GM12878 (cell line): ENCODE data around the gene ART1. TPM values are rescaled to one million over a fixed set of nuclear protein-coding genes. Genes with fewer than 3 reads are reported as not detected.

Source experiments
- ATAC-seq: fragments of 200-7000 bp; cut with Tn5 transposase; 3 replicates; pipeline ENCODE4 v1.9.1; 2020; ENCODE audit warnings: mild to moderate bottlenecking, moderate library complexity
- BruUV-seq: library from RNA; stranded (reverse); fragments of 400-500 nt; replicated peaks from 2 replicates; lab custom pipeline; 2021; lab: Mats Ljungman, UMichigan
- CTCF ChIA-PET: fragments of 300-600 bp; sonication (Branson Sonifier 250); formaldehyde crosslinking; extraction: SDS; loops from one replicate; lab custom pipeline; 2021; ENCODE audit warnings: inconsistent platforms; lab: Yijun Ruan, JAX
- POLR2A ChIA-PET: fragments of 350-600 bp; formaldehyde crosslinking; extraction: SDS; loops from one replicate; lab custom pipeline; 2021; ENCODE audit warnings: inconsistent platforms; lab: Charles Lee
- RAD21 ChIA-PET: fragments of 300-600 bp; sonication (Branson Sonifier 250); formaldehyde crosslinking; loops from one replicate; lab custom pipeline; 2023; ENCODE audit warnings: antibody characterized with exemption; ENCODE audit not compliant: unreplicated experiment; lab: Charles Lee
- SMC1A ChIA-PET: fragments of 300-600 bp; sonication (Branson Sonifier 250); formaldehyde crosslinking; loops from one replicate; lab custom pipeline; 2023; ENCODE audit not compliant: unreplicated experiment, uncharacterized antibody; lab: Charles Lee
- DNase-seq: peaks from one replicate; pipeline ENCODE4 v3.0.0-alpha.2; 2011; ENCODE audit warnings: low read depth, low spot score
- FAIRE-seq: peaks from 3 replicates; lab custom pipeline; 2011; peaks lifted over from hg19 to GRCh38; lab: Jason Lieb, UNC
- H2AFZ ChIP-seq: 2 replicates; pipeline ENCODE4 v1.6.0; 2011; ENCODE audit warnings: low read depth, low read length, control low read depth; ENCODE audit not compliant: control insufficient read depth
- H3K27ac ChIP-seq: 2 replicates; pipeline ENCODE4 v1.5.1; 2011; ENCODE audit warnings: control low read depth; ENCODE audit not compliant: control insufficient read depth, insufficient read depth
- H3K27me3 ChIP-seq, 2 experiments: replicated peaks in 1 of 2; 2 replicates each; pipeline versions ENCODE4 v1.6.0 to v1.6.1; 2011; ENCODE audit warnings: low read length in 1 of 2; ENCODE audit not compliant: control insufficient read depth in 2 of 2, insufficient read depth in 2 of 2
- H3K36me3 ChIP-seq, 2 experiments: 2 replicates each; pipeline ENCODE4 v1.5.1; 2011; ENCODE audit warnings: low read length in 1 of 2; ENCODE audit not compliant: control insufficient read depth in 2 of 2, insufficient read depth in 2 of 2
- H3K4me1 ChIP-seq: 2 replicates; pipeline ENCODE4 v1.6.1; 2011; ENCODE audit warnings: mild to moderate bottlenecking, low read length, moderate library complexity, mixed read lengths; ENCODE audit not compliant: control insufficient read depth, insufficient read depth
- H3K4me2 ChIP-seq: 2 replicates; pipeline ENCODE4 v1.6.0; 2011; ENCODE audit warnings: control low read depth; ENCODE audit not compliant: control insufficient read depth, insufficient read depth
- H3K4me3 ChIP-seq: fragments of 200-600 bp; sonication (generic); 2 replicates; pipeline ENCODE4 v1.5.1; 2016
- H3K79me2 ChIP-seq: 2 replicates; pipeline ENCODE4 v1.6.0; 2011; ENCODE audit warnings: low read length; ENCODE audit not compliant: control insufficient read depth, insufficient read depth
- H3K9ac ChIP-seq: 2 replicates; pipeline ENCODE4 v1.8.0; 2011; ENCODE audit warnings: low read length, control low read depth, mixed read lengths; ENCODE audit not compliant: control insufficient read depth, insufficient read depth
- H3K9me3 ChIP-seq: replicated peaks from 3 replicates; pipeline ENCODE4 v1.5.1; 2011; ENCODE audit warnings: mild to moderate bottlenecking, low read length; ENCODE audit not compliant: control insufficient read depth, insufficient read depth
- H4K20me1 ChIP-seq: 2 replicates; pipeline ENCODE4 v1.6.0; 2011; ENCODE audit not compliant: control insufficient read depth, insufficient read depth
- ETV6 ChIP-seq, 2 experiments: fragments of 450-650 bp in 1 of 2; IDR thresholded peaks in 1 of 2; conservative IDR thresholded peaks in 1 of 2; 2 replicates each; pipeline ENCODE4 v1.6.1; 2014; ENCODE audit warnings: antibody characterized with exemption in 1 of 2, borderline replicate concordance in 1 of 2, low read depth in 1 of 2, mild to moderate bottlenecking in 1 of 2, moderate library complexity in 1 of 2
- FOS ChIP-seq: IDR thresholded peaks from 3 replicates; pipeline ENCODE4 v1.6.1; 2011; ENCODE audit warnings: borderline replicate concordance; ENCODE audit not compliant: insufficient read length; ENCODE audit errors: extremely low read depth
- NFYB ChIP-seq: IDR thresholded peaks from 2 replicates; pipeline ENCODE4 v1.6.1; 2011; ENCODE audit warnings: low read depth, mild to moderate bottlenecking, low read length, improper control_type of control experiment, moderate library complexity; ENCODE audit not compliant: insufficient read depth
- NRF1 ChIP-seq: conservative IDR thresholded peaks from 2 replicates; pipeline ENCODE4 v1.6.1; 2011; ENCODE audit warnings: mild to moderate bottlenecking, low read depth, low read length, improper control_type of control experiment
- SMAD1 ChIP-seq: fragments of 450-650 bp; IDR thresholded peaks from 2 replicates; pipeline ENCODE4 v1.6.1; 2018; ENCODE audit warnings: mild to moderate bottlenecking, low read depth; ENCODE audit not compliant: partially characterized antibody
- ZNF24 ChIP-seq: fragments of 450-650 bp; IDR thresholded peaks from 2 replicates; pipeline ENCODE4 v1.6.1; 2017; ENCODE audit warnings: antibody characterized with exemption, mild to moderate bottlenecking
- WGBS: methylation state at CpG from one replicate; pipeline ENCODE4 v1.1.6; 2016; ENCODE audit warnings: low lambda C conversion rate; ENCODE audit not compliant: insufficient replicate concordance, insufficient coverage; ENCODE audit errors: missing lambda C conversion rate; 5-methylcytosine and 5-hydroxymethylcytosine counted together
- in situ Hi-C: fragments of 300-500 bp; cut with MboI; formaldehyde crosslinking; loops from 9 replicates; pipeline ENCODE4 v1.14.3; 2018; ENCODE audit warnings: mixed read lengths
- intact Hi-C: fragments of 100-400 bp; cut with micrococcal nuclease; formaldehyde crosslinking; loops from one replicate; pipeline ENCODE4 v1.14.2; 2022; ENCODE audit not compliant: unreplicated experiment
- polyA plus RNA-seq, 11 experiments: library from polyadenylated mRNA; depleted of rRNA in 4 of 11; unstranded in 6 of 11; stranded (reverse) in 5 of 11; fragments of >200 nt; fragmentation: Nextera tagmentation in 4 of 11; fragmentation: Illumina TruSeq in 1 of 11; extraction: Ambion mirVana in 4 of 11; extraction: Trizol in 1 of 11; gene quantifications; 1 replicate in 1 of 11; 2 replicates in 10 of 11; pipeline versions ENCODE4 v1.2.1 to v1.2.3, GENCODE V29; 2011 to 2016; ENCODE audit warnings: inconsistent platforms in 2 of 11, missing spikeins in 2 of 11, low read depth in 1 of 11
- total RNA-seq, 4 experiments: library from RNA; depleted of rRNA in 3 of 4; stranded (reverse); fragments of >200 nt in 3 of 4; fragmentation: Illumina TruSeq in 1 of 4; extraction: Trizol in 1 of 4; gene quantifications; 2 replicates each; pipeline versions ENCODE4 v1.2.1 to v1.2.3, GENCODE V29; 2013 to 2021
- TF ChIP-seq, protein P1 (sequence below): fragments of 450-650 bp; IDR thresholded peaks from 2 replicates; pipeline ENCODE4 v1.6.1; 2016; ENCODE audit warnings: mild to moderate bottlenecking, moderate library complexity, borderline replicate concordance

Gene ART1
- total and polyA plus RNA-seq, 10 of the 15 experiments (the other 5 are each of a cell fraction or from before 2014, with no cell fraction given), result not detected

DNA sequence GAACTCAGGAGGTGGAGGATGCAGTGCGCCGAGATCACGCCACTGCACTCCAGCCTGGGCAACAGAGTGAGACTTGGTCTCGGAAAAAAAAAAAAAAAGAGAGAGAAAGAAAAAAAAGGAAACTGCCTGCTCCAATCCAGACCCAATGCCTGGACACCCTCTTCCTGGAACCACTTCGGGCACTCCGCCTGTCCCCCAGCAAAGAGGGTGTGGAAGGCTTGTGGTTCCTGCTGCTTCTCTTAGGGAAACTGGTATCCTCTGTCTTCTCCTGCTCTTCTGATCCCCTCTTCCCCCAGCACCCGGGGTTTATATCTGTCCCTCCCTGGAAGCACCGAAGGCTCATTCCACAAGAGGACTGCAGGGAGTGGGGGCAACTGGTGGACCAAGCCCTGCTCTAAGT is 13.3 kb downstream of the ART1 start:
- ChIA-PET POLR2A (no interaction called here), SMC1A (no interaction called here), RAD21 (no interaction called here)
- Histone ChIP-seq H3K4me1 (no peaks in the 10 kb centered on the region), H3K4me3 (no peak overlapping the region), H4K20me1 (no peaks in the 10 kb centered on the region), H3K27ac (no peak overlapping the region), H3K27me3 (no peaks in the 10 kb centered on the region), H3K9ac (no peak overlapping the region), H3K79me2 (no peaks in the 10 kb centered on the region)
- no peak for FAIRE-seq
- in situ Hi-C loops, result no loop called here
- ATAC-seq, result no peak
- TF ChIP-seq, protein P1, sequence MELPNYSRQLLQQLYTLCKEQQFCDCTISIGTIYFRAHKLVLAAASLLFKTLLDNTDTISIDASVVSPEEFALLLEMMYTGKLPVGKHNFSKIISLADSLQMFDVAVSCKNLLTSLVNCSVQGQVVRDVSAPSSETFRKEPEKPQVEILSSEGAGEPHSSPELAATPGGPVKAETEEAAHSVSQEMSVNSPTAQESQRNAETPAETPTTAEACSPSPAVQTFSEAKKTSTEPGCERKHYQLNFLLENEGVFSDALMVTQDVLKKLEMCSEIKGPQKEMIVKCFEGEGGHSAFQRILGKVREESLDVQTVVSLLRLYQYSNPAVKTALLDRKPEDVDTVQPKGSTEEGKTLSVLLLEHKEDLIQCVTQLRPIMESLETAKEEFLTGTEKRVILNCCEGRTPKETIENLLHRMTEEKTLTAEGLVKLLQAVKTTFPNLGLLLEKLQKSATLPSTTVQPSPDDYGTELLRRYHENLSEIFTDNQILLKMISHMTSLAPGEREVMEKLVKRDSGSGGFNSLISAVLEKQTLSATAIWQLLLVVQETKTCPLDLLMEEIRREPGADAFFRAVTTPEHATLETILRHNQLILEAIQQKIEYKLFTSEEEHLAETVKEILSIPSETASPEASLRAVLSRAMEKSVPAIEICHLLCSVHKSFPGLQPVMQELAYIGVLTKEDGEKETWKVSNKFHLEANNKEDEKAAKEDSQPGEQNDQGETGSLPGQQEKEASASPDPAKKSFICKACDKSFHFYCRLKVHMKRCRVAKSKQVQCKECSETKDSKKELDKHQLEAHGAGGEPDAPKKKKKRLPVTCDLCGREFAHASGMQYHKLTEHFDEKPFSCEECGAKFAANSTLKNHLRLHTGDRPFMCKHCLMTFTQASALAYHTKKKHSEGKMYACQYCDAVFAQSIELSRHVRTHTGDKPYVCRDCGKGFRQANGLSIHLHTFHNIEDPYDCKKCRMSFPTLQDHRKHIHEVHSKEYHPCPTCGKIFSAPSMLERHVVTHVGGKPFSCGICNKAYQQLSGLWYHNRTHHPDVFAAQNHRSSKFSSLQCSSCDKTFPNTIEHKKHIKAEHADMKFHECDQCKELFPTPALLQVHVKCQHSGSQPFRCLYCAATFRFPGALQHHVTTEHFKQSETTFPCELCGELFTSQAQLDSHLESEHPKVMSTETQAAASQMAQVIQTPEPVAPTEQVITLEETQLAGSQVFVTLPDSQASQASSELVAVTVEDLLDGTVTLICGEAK, result no peak
- TF ChIP-seq SMAD1 (no peak), NRF1 (no peak), ETV6 (conservative IDR thresholded peaks at IDR 0.05 in 1 of 2, IDR thresholded peaks at IDR 0.05 in 1 of 2; ENCODE audit: borderline replicate concordance in 1 of 2, low read depth in 1 of 2) (no peak), NFYB (no peak), ZNF24 (no peak), FOS (no peak)
- TF ChIP-seq, all 136 proteins: peak for 0
- Histone ChIP-seq H3K4me2 (no peak overlapping the region), H2AFZ (no peak overlapping the region), H3K9me3 (no peaks in the 10 kb centered on the region), H3K36me3 (no peaks in the 10 kb centered on the region)
- no TSS peak for BruUV-seq
- no peak for DNase-seq
- intact Hi-C loops, result no loop called here
- WGBS, result 87% methylated on average over 7 of the region's 8 CpGs
- CTCF ChIA-PET, result no interaction called here
